ENCODE data around the gene TM9SF1.

DNA sequence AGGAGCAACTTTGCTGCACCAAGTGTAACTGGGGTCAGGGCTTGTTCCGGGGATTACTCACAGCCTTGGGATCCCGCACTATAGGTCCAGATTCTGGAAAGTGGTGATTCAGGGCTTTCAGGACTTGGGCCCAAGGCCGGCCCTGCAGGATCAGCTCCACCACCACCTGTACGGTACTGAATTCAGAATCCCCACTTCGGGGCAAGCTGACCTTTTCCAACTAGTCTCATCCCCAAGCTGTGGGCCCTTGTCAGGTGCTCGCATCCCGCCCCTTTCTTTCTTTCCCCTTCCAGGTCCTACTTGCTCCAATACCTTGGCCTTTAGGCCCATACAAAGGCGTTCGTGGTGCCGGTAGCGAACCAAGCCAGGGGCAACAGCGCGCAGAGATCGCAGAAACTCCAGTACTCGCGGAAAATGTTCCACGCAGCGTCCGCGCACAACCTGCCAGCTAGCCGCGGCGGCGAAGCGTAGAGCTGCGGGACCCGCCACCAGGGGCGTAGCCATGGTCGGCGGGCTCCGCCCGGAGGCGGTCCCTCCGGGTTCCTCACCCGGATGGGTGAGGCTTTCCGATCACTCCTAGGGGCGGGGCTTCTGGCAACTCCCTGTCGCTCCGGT, 46.7 kb upstream of the TM9SF1 start:
- TF ChIP-seq TARDBP (IDR thresholded peaks at IDR 0.05) (no peak), BHLHE40 (IDR thresholded peaks at IDR 0.05; ENCODE audit: borderline replicate concordance) (no peak), ZNF384 (IDR thresholded peaks at IDR 0.05) (no peak), PKNOX1 (IDR thresholded peaks at IDR 0.05) (no peak), FOXK2 (IDR thresholded peaks at IDR 0.05) (no peak), SUZ12 (IDR thresholded peaks at IDR 0.05) (no peak)
